OCI-LY3 (cell line): ENCODE results near the gene RBBP8NL.

Experiments used
- EZH2phosphoT487 ChIP-seq: fragments of 200-600 bp; shearing (Covaris generic); IDR thresholded peaks from 2 replicates; pipeline ENCODE4 v1.6.1; 2018; ENCODE audit warnings: antibody characterized with exemption, mixed run types, low read depth
- TF ChIP-seq, protein P1 (sequence below): fragments of 200-600, 300-600 bp; sonication (generic); IDR thresholded peaks from 2 replicates; pipeline ENCODE4 v1.5.1; 2014; ENCODE audit warnings: antibody characterized with exemption, low read length, low read depth

DNA sequence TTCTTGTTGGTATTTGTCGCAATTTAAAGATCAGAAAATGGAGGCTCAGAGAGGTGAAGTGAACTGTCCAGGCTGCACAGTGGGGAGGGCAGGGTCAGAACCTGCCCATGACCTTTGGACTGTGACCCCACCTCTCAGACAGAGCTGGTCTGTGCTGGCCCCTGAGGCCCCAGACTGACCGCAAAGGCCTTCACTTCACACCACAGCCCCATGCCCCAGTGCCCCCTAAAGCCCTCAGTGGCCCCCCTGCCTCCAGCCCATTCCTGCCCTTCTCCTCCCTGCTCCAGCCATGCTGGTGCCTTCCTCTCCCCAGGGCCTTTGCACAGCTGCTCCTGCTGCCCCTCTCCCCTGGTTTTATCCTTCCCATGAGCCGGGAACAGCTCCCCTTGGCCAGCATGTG is 9.4 kb upstream of the RBBP8NL start:
- TF ChIP-seq, protein P1, sequence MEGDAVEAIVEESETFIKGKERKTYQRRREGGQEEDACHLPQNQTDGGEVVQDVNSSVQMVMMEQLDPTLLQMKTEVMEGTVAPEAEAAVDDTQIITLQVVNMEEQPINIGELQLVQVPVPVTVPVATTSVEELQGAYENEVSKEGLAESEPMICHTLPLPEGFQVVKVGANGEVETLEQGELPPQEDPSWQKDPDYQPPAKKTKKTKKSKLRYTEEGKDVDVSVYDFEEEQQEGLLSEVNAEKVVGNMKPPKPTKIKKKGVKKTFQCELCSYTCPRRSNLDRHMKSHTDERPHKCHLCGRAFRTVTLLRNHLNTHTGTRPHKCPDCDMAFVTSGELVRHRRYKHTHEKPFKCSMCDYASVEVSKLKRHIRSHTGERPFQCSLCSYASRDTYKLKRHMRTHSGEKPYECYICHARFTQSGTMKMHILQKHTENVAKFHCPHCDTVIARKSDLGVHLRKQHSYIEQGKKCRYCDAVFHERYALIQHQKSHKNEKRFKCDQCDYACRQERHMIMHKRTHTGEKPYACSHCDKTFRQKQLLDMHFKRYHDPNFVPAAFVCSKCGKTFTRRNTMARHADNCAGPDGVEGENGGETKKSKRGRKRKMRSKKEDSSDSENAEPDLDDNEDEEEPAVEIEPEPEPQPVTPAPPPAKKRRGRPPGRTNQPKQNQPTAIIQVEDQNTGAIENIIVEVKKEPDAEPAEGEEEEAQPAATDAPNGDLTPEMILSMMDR, result no peak
- no peak for TF ChIP-seq EZH2phosphoT487
